GM19463 (cell line): ENCODE data around the gene ZCCHC7.
"Not testable (repeated sequence)": the region's sequence is repeated elsewhere in the genome, so short reads cannot be mapped to it uniquely, and the experiment has no call there.

Source experiments
- ATAC-seq: cut with Tn5 transposase; IDR thresholded peaks from one replicate; pipeline ENCODE4 v1.9.1; 2021; ENCODE audit warnings: mild to moderate bottlenecking, moderate library complexity; ENCODE audit not compliant: unreplicated experiment

Gene ZCCHC7

DNA sequence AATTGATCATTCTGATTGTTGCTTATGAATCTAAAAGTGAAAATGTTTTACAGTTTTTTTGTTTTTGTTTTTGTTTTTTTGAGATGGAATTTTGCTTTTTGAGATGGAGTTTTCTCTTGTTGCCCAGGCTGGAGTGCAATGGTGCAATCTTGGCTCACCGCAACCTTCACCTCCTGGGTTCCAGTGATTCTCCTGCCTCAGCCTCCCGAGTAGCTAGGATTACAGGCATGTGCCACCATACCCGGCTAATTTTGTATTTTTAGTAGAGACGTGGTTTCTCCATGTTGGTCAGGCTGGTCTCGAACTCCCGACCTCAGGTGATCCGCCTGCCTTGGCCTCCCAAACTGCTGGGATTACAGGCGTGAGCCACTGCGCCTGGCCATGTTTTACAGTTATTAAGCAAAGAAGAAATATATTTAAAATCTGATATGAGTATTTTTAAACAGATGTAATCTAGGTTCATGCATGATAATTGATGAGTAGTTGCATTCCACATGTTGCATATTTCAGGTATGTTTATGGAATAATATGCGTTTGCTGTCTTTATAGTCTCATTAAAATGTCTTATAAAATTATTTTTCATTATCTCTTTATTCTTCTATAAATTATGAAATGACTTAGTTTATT, 171.4 kb downstream of the ZCCHC7 start:
- ATAC-seq: not testable (repeated sequence)

DNA sequence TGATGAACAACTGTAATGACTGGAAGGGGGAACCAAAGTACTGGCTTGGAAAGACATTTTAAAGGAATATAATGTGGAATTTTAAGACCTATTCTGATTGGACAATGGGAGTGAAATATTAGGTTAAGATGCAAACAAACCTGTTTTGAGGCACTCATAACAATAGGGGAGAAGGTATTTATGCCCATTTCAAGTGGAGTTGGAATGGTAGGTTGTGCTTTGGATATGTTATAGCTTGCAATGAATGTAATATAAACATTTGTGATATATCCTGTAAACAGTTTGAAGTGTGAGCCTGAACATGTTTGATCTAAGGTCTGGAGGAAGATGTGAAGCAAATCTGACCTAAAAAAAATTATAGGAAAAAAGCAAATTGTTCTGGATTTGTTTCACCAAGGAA, 172.5 kb downstream of the ZCCHC7 start:
- ATAC-seq: no peak

DNA sequence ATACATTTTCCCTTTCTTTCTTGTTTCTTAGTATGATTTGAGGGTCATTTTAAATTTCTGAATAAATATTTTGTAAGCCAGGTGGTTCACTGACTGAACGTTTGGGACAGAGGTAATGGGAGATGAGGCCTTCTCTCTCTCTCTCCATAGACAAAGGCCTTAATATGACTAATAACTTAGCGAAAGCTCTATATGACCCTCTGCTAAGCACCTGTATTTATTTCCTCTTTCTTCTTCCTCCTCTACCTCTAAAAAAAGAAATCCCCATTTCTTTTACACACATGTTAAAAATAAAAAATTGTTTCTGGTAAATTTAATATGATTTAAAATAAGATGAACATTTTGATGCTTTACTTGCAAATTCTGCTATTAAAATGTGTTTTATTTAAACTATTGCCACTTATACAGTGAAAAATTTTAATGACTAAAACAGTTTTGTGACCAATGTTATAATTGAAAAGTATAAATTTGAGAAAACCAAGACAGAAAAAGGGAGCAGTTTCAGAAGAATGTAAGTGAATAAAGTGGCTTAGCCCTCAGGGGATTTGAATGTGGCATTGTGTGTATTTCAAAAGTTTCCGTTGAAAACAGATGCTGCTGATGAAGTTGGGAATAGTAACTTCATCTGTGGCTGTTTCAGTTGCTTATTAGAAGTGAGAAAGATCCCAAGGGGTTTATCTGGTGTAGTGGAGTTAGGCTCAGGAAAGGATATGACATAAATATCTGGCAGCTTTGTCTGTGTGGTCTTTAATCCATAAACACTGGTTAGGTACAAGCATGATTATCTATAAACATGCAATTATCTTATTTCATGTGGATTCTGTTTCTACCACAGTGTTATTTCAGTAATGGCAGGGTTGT, 173.5 kb downstream of the ZCCHC7 start:
- ATAC-seq: peak; percentile 62

DNA sequence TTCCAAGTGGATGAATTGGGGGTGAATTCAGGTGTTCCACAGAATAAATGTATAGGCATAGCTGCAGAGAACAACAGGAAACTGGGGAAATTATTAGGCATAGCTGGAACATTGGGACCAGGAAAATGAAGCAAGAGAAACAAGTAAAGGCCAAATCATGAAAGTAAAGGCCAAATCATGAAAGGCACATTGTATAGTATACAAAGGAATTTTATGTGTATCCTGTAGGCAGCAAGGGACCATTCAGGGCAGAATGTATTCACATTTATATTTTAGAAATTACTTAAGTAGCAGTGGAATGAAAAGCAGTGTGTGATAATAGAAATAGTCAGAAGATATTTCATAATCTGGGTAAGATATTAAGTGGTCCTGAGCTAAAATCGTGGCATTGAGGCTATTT, 174.8 kb downstream of the ZCCHC7 start:
- ATAC-seq: no peak

DNA sequence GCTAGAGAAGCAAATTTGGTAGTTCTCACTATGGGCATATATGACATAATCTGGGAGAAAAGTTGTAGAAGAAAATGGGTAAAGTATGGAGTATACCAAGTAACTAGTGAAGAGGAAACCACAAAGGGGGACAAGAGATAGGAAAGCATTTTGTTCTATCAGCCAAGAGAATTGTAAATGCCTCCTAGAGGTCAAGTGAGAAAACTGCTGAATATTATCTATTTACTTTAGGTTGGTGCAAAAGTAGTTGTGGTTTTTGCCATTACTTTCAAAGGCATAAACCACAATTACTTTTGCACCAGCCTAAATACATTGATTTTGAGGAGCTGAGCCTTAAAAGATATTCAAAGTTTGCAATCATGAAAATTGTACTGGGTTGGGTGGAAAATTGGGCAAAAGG, 175.4 kb downstream of the ZCCHC7 start:
- no peak for ATAC-seq

DNA sequence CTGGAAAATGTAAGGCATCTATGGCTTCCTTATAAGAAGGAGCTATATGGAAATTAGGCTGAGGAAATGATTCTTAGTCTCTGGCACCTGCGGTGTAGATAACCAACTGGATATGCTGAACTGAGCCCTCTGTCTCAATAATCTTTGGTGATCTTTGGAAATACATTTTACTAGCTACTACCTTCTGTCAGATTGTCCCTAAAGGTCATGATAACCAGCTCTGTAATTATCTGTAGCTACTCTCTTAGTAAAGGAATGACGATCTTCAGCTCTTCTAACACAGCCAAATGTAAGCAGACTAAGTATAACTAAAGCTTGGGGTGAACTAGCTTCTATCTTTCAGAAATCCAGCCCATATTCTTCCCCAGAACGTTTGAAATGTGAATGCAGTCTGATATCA, 177.2 kb downstream of the ZCCHC7 start:
- no peak for ATAC-seq

DNA sequence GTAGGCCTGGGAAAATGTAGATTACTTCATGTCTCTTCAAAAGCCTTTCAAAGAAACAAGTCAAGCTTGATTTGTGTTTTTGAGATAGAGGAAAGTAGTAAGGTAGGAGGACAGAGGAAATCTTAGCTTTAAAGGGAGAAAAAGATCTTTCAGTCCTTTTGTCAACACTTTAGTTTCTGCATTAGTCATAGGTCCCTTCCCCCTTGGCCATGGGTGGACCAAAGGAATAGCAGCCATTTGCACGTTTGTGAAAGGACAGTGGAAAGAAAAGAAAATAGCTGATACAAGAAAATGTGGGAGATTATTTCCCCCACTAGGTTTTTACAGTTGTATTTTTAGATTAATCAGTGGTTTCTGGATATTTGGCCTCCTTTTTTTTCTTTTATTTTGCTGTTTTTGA, 180.2 kb downstream of the ZCCHC7 start:
- no peak for ATAC-seq

DNA sequence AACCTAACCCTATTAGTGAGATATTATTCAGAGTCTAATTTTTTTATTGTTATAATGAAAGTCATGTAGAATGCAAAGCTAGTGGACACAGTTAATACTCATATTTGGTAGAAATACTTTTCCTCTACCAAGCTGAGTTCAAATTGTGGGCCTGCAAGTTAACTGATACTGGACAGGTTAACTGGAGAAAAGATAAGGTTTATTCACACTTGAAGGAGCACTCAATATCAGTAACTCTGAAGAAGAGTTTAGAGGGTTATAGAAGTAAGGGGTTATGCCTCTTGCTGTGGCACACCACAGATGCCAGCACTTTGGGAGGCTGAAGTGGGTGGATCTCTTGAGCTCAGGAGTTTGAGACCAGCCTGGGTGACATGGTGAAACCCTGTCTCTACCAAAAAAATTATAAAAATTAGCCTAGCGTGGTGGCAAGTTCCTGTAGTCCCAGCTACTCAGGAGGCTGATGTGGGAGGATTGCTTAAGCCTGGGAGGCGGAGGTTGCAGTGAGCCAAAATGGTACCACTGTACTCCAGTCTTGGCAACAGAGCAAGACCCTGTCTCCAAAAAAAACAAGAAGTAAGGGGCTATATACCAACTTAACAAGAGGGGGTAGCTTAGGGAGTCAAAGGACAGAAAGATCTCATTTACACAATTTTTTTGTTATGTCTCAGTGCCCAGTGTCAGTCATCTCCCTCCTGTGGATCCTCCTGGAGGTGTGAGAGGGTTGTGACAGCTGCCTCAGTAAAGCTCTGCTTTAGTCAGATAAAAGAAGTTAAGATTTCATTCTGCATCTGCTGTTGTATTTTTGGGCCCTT, 180.9 kb downstream of the ZCCHC7 start:
- no peak for ATAC-seq

DNA sequence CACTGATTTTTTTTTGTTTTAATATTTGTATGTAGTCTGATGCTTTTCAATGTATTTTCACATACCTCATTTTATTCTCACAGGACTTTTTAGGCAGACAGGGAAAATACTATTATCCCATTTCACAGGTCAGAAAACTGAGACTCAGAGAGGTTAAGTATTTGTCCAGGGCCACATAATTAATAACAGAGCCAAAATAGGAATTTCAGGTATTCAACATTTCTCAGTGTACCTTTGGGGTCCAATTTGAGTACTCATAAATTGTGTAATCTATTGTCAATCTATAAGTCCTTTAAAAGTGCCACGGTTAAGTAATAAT, 181.4 kb downstream of the ZCCHC7 start:
- no peak for ATAC-seq

DNA sequence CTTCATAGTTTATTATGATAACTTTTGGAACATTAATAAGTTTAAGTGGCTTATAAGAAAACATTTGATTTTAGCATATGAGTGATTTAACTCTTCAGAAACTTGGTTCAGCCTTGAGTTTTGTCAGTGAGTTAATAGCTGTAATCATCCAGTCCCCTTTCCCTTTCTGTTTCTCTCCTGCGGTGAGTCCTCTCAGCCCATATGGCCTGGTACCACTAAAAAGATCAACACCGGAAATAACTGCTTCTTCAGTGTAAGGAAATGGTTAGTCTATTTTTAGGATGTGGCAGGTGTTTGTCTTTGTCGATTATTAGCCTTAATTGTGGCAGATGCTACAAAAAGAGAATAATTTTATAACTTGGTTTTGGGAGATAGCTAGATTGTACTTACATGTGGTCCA, 181.9 kb downstream of the ZCCHC7 start:
- peak; percentile 86 for ATAC-seq

DNA sequence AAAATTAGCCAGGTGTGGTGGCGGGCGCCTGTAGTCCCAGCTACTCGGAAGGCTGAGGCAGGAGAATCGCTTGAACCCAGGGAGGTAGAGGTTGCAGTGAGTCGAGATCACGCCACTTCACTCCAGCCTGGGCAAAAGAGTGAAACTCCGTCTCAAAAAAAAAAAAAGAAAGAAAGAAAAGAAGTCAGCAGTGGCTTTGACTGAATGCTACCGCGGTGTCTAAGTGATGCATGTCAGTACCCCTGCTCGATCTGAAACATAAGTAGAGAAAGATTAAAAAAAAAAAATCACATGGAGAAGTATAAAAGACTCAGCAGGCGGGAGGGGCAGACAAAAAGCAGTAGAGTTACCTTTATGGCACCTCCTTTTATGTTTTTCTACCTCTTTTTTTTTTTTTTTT, 182.9 kb downstream of the ZCCHC7 start:
- not testable (repeated sequence) for ATAC-seq

DNA sequence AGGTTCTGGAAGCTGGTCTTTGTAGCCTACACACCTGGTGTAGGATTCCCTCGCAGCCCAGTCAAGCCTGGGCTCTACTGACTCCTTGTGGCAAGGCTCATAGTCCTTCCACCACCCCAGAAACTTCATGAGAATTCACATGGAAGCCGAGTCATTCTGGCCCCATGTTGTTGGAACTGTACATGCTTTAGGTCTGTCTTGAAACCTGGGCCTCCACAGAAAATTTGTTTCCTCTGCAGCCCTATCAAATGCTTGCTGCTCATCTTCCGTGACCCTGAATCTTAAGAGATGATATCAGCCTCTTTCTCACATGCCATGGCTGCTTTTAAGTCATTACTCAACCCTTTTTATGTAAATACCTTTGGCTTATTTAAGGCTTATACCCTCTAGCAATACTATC, 188.8 kb downstream of the ZCCHC7 start:
- ATAC-seq: peak; percentile 51

DNA sequence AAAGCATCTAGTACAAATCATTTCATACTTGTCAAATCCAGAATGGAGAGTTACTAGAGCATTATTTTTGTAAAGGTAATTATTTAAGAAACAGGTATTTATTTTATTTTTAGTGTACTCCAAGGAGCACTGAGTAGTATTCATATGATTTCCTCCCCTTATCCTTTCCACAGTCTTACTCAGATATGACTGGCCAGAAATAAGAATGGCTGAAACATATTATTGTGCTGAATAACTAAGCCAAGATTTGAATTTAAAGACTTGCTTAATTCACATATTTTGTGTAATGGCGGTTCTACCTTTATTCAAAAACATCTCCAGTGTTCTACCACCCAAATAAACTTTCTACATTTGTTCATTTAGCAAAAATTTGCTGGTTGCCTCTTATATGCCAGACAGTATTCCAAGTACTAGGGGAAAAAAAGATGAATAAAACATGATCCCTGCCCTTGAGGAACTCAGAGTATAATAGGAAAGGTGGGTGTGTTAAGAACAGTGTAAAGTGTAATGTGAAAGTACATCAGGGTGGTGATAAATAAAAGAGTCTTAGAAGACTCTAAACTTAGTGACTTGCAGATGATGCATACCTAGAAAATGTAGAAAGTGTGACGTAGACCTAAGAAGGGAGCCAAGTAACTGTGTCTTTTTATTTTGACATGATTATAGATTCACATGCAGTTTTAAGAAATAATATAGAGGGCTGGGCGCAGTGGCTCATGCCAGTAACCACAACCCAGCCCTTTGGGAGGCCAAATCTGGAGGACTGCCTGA, 191.7 kb downstream of the ZCCHC7 start:
- no peak for ATAC-seq

DNA sequence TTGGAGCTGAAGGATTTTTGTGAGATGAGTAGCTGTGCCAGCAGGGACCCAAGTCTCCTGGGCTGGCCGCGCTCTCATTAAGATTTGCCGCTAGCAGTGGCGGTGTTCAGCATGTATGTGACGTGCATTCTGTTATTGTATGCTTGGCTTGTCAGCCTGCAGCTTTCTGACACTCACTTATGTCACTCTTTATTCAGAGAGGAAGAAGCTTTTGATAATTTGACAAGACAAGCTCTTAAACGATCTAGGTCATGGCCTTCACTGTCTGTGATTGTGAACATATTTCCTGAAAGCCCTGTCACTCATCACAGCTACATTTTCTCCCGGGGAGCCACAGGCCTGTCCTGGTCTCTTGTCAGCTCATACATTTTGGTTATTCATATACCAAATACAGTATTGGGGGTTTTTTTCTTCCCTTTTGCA, 203.9 kb downstream of the ZCCHC7 start:
- ATAC-seq: peak; percentile 72

DNA sequence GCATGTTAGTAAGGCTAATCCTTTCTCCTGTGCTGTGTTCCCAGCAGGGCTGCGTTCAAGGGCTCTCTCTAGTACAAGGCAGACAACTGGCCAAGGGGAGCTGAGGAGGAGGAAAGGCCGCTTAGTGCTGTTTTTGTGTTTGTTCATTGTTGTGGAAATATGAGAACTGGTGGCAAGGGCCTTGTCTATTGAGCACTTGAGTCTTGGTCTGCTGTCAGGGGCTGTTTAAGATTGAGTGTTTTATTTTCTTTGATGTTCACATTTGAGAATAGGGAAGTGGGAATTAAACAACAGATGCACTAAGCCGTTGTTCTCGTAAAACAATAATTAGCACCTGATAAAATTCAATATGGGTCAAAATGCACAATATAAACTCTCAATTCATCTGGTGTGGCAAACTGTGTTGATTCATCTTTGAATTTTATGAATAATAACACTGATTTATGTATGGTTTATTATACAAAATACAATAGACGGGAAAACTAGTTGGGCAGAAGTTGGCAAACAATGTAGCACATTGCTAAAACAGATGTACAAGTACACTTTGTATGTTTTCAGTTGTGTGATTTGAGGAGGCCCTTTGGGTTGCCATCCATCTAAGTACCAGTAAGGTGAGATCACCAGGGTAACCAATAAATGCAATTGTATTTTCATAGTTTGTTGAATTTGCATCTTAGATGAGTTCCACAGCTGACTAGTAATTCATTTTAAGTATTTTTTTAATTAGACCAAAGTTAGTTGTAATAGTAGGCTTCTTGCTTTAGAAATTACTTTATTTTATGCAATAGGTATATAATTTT, 204.5 kb downstream of the ZCCHC7 start:
- ATAC-seq: no peak

DNA sequence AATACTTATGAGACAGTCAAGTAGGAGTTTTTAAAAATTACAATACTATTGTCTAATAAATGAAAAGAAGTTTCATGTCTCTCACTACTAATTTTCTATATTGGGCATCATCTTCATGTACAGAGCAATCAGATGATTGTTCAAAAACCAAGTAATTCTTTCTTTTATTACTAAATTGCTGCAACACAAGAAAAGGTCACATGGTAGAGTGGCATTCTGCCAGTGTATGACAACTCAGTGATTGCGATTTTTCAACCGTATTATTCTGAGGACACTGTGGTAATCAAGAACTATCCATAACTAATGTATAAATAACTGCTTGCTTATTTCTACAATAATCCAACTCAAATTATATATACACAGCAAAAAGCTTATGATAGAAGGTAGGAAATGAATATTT, 205.4 kb downstream of the ZCCHC7 start:
- ATAC-seq: no peak

DNA sequence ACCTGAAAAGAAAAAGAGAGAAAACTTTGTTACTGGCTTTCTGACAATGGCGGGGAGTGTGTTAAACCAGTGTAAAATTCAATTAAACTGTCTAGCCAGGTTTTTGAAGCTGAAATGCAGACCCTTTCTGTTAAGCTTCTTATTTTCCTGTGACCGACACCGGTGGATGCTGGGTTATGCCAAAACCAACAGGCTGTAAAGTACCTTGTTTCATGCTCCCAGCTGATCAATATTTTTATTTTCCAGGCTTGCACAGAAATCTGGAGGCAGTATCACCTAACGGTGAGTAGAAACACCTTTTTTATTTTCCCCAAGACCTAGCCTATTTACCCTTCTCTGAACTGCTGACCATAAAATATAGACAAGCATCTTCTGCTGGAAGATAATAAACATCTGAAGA, 207.2 kb downstream of the ZCCHC7 start:
- ATAC-seq: no peak

DNA sequence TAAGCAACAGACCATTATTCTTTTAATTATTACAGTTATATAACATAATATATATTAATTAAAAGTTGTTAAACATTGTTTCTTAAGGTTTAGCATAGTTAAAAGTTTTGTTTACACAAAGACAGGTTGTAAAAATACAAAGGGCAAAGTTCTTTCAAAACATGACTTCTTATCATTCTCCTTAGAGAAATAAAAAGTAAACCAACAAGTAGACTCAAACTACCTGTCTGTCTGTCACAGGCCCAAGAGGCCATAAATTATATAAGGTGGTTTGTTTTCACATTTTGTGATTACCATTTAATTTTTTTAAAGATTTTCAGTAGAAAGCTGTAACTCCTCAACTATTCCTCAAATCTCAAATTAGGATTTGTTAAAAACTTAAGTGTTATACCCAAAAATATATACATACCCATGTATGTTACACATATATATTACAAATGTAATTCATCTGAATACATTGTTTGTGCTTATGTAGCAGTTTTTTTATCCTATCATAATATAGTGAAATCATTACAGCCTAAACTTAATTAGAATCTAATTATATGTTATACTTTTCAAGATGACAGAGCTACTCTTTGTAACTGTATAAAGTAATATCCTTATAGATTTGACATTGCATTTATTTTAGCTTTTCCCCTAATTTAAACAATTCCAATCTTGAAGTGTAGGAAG, 208.3 kb downstream of the ZCCHC7 start:
- no peak for ATAC-seq

DNA sequence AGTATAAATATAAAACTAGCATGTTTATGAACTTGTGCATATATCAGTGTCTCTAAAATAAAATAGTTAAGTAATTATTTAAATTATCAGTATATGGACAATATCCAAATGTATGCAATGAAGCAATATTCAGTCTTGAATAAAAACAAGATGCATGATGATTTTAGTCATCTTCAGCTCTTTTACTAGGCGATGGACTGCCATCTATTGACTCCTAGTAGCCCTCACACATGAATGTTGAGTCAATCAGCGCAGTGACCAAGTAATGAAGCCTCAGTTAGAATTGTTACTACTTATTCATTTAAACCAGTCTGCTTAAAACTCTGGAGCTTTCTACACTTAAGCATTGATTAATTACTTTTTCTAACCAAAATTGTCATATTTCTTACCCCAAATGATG, 209.2 kb downstream of the ZCCHC7 start:
- ATAC-seq: no peak

DNA sequence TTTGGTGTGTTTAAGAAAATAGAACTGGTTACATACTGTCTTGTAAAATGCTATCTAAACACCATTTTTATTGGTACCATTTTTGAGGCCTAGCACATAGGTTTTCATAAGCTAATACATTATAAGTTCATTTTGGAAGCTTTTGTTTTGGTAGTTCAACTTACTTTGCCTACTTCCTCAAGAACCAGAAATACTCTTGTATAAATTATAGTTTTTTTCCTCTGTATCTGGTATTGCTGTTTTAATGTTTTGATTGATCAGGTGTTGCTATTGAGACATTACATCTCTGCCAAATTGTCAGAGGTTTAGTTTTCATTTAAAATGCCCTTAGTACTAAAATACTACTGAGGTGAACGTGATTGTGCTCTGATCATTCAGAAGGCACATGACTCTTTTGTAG, 211.5 kb downstream of the ZCCHC7 start:
- ATAC-seq: no peak
